MCF 10A (cell line): Measurements from ENCODE around the gene IER3. TPM values are rescaled to one million over a fixed set of nuclear protein-coding genes. Genes with fewer than 3 reads are reported as not detected.

ENCODE experiments used
- BruUV-seq: library from RNA; stranded (reverse); fragments of 400-500 nt; replicated peaks from 2 replicates; lab custom pipeline; 2021; lab: Mats Ljungman, UMichigan
- CTCF ChIA-PET: fragments of 300-600 bp; sonication (Branson Sonifier 250); formaldehyde crosslinking; extraction: SDS; loops from one replicate; lab custom pipeline; 2021; ENCODE audit warnings: antibody characterized with exemption, inconsistent platforms; lab: Yijun Ruan, JAX
- POLR2A ChIA-PET: fragments of 300-600, 350-650 bp; sonication (Branson Sonifier 250); formaldehyde crosslinking; extraction: SDS; loops from one replicate; lab custom pipeline; 2020; ENCODE audit warnings: antibody characterized with exemption, inconsistent platforms; lab: Yijun Ruan, JAX
- DNase-seq: peaks from one replicate; pipeline ENCODE4 v3.0.0-alpha.2; 2018; ENCODE audit not compliant: unreplicated experiment
- H3K27ac Mint-ChIP-seq: one replicate; pipeline ENCODE4 v1.8.0; 2022; ENCODE audit warnings: mild to moderate bottlenecking, low read depth, mixed read lengths; ENCODE audit not compliant: unreplicated experiment
- H3K27me3 Mint-ChIP-seq: one replicate; pipeline ENCODE4 v1.8.0; 2022; ENCODE audit warnings: mixed read lengths; ENCODE audit not compliant: insufficient read depth, unreplicated experiment
- H3K36me3 Mint-ChIP-seq: one replicate; pipeline ENCODE4 v1.8.0; 2022; ENCODE audit warnings: mild to moderate bottlenecking, moderate library complexity, mixed read lengths; ENCODE audit not compliant: insufficient read depth, unreplicated experiment
- H3K4me1 Mint-ChIP-seq: one replicate; pipeline ENCODE4 v1.8.0; 2022; ENCODE audit warnings: mixed read lengths; ENCODE audit not compliant: insufficient read depth, unreplicated experiment
- H3K4me3 Mint-ChIP-seq: one replicate; pipeline ENCODE4 v1.8.0; 2022; ENCODE audit warnings: mild to moderate bottlenecking, moderate library complexity, mixed read lengths; ENCODE audit not compliant: unreplicated experiment
- H3K9me3 Mint-ChIP-seq: one replicate; pipeline ENCODE4 v1.8.0; 2022; ENCODE audit warnings: mixed read lengths; ENCODE audit not compliant: unreplicated experiment
- CTCF ChIP-seq: fragments of 200-600 bp; IDR thresholded peaks from one replicate; pipeline ENCODE4 v1.8.0; 2022; ENCODE audit warnings: antibody characterized with exemption, mild to moderate bottlenecking; ENCODE audit not compliant: unreplicated experiment
- intact Hi-C: fragments of 100-400 bp; cut with micrococcal nuclease; formaldehyde crosslinking; loops from 2 replicates; pipeline ENCODE4 v1.14.1; 2022
- total RNA-seq: library from RNA; stranded (reverse); gene quantifications from 2 replicates; pipeline ENCODE4 v1.2.3, GENCODE V29; 2022

Gene IER3
- total RNA-seq, 1 experiment from 2014 or later: 192 TPM

DNA sequence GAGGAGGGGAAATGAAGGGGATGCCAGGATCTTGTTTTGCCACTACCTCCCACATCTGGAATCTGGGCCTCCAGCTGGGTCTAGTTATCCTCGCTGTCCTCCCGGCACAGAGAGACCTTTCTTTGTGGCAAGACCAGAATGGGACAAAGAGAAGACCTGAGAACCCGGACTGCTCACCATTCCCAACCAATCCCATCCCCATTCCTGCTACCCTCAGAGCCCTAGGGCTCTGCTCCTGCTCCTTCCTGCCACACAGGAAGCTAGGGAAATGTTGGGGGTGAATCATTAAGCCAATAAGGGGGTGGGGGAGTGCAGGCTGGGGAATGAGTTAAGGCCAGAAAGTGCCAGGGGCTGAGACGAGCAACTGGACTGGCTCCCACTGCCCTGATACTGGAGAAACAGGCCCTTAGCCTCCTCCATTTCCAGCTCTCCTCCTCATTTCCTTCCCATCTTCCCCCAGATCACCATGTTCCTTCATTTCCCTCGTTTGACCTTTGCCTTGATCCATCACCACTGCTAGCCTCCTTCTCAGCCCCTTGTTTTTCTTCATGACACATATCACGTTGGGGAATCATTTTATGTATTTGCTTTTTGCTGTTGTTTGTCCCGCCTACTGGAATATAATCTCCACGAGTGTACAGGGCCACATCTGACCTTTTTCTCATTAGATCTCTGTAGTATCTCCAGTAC, 4.6 kb upstream of the IER3 start:
- CTCF ChIA-PET: interaction anchor here (0.6 to 7.7 kb wide), 6 partner anchors 30 to 297 kb away, joined by 3 to 79 read pairs (median 3); no protein-coding TSS in a partner anchor
- Mint-ChIP-seq H3K4me1 (peaks cover 64% of the 10 kb centered on the region), H3K9me3 (no peaks in the 10 kb centered on the region), H3K4me3 (no peak overlapping the region), H3K36me3 (peaks cover 6% of the 10 kb centered on the region), H3K27ac (peak overlapping the region; percentile 88), H3K27me3 (no peaks in the 10 kb centered on the region)
- POLR2A ChIA-PET: interaction anchor here (0.5 to 9.2 kb wide), 16 partner anchors 9 to 309 kb away, joined by 3 to 159 read pairs (median 4); partner anchors contain the start of gene DDR1
- TF ChIP-seq CTCF: no peak
- peak; percentile 89 for DNase-seq
- no TSS peak for BruUV-seq
- intact Hi-C loops: no loop called here

- intact Hi-C loops: no loop called here
- no peaks in the 10 kb centered on the region for H3K9me3 Mint-ChIP-seq
- H3K27me3 Mint-ChIP-seq: no peaks in the 10 kb centered on the region
- ChIA-PET POLR2A (interaction anchor here (0.7 to 9.2 kb wide), 8 partner anchors 29 to 136 kb away, joined by 3 to 159 read pairs (median 4); partner anchors contain the start of gene DDR1), CTCF (interaction anchor here (0.8 to 7.7 kb wide), 3 partner anchors 21 to 72 kb away, joined by 3 to 79 read pairs (median 4); no protein-coding TSS in a partner anchor)
- no TSS peak for BruUV-seq
- DNase-seq: peak; percentile 49
- peak overlapping the region; percentile 88 for H3K27ac Mint-ChIP-seq
- no peak for TF ChIP-seq CTCF
- H3K4me1 Mint-ChIP-seq: peaks cover 59% of the 10 kb centered on the region
- H3K36me3 Mint-ChIP-seq: peaks cover 15% of the 10 kb centered on the region
- no peak overlapping the region for H3K4me3 Mint-ChIP-seq
These were observed 3.8 kb upstream of the IER3 start for GRCh38 chr6:30747902-30748769.

DNA sequence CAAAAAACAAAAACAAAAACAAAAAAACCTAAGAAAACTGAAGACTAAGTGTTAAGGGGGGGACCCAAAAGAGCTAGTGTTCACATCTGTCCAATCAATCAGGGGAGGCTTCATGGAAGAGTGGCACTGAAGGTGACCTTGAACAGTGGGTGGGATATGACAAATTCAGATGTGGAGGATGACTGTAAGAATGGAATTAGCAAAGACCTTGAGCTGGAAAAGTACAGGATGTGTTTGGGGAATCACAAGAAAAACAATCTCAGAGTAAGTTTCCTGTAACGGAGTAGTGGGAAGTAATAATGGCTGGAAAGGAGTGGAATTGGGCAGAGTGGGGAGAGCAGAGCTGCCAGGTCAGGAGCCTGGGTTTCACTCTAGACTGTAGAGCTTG, 2.9 kb upstream of the IER3 start:
- CTCF ChIA-PET: interaction anchor here (1.5 to 7.7 kb wide), 2 partner anchors 22 to 73 kb away, joined by 4 to 79 read pairs; no protein-coding TSS in a partner anchor
- DNase-seq: no peak
- Mint-ChIP-seq H3K9me3 (no peaks in the 10 kb centered on the region), H3K4me3 (no peak overlapping the region), H3K36me3 (peaks cover 23% of the 10 kb centered on the region), H3K4me1 (peaks cover 51% of the 10 kb centered on the region), H3K27ac (peak overlapping the region; percentile 88), H3K27me3 (no peaks in the 10 kb centered on the region)
- TF ChIP-seq CTCF: no peak
- intact Hi-C loops: no loop called here
- POLR2A ChIA-PET: interaction anchor here (0.7 to 9.2 kb wide), 9 partner anchors 22 to 137 kb away, joined by 3 to 159 read pairs (median 3); partner anchors contain the start of gene DDR1
- BruUV-seq: no TSS peak
